Neutrophil (primary cell): ENCODE measurements around the gene RPL23.
A peak's percentile ranks its signal among the peaks of the same experiment; 100 is the strongest.

Experiments
- H3K27ac ChIP-seq: fragments of 200-600 bp; sonication (generic); 2 replicates; pipeline ENCODE4 v1.5.1; 2016; ENCODE audit warnings: mild to moderate bottlenecking, moderate library complexity
- H3K27me3 ChIP-seq: fragments of 200-600 bp; sonication (generic); 2 replicates; pipeline ENCODE4 v1.6.0; 2016; ENCODE audit warnings: mild to moderate bottlenecking
- H3K36me3 ChIP-seq: fragments of 200-600 bp; sonication (generic); 2 replicates; pipeline ENCODE4 v1.5.1; 2017
- H3K4me1 ChIP-seq, 2 experiments: fragments of 200-600 bp in 1 of 2; sonication (generic) in 1 of 2; 1 replicate in 1 of 2; 2 replicates in 1 of 2; pipeline versions ENCODE4 v1.5.1 to v1.6.1; 2013 to 2016; ENCODE audit warnings: low read depth in 1 of 2, low read length in 1 of 2, mild to moderate bottlenecking in 1 of 2, moderate library complexity in 1 of 2; ENCODE audit not compliant: control insufficient read depth in 1 of 2, insufficient read depth in 1 of 2
- H3K4me3 ChIP-seq, 2 experiments: fragments of 200-600 bp in 1 of 2; sonication (generic) in 1 of 2; 1 replicate in 1 of 2; 2 replicates in 1 of 2; pipeline ENCODE4 v1.5.1; 2013 to 2016; ENCODE audit warnings: low read depth in 1 of 2, low read length in 1 of 2, mild to moderate bottlenecking in 1 of 2, moderate library complexity in 1 of 2
- H3K9me3 ChIP-seq: fragments of 200-600 bp; sonication (generic); 2 replicates; pipeline ENCODE4 v1.5.1; 2016
- TF ChIP-seq, protein P1 (sequence below): fragments of 200-600 bp; sonication (generic); IDR thresholded peaks from 2 replicates; pipeline ENCODE4 v1.5.1; 2016; ENCODE audit warnings: antibody characterized with exemption

The RPL23 gene

DNA sequence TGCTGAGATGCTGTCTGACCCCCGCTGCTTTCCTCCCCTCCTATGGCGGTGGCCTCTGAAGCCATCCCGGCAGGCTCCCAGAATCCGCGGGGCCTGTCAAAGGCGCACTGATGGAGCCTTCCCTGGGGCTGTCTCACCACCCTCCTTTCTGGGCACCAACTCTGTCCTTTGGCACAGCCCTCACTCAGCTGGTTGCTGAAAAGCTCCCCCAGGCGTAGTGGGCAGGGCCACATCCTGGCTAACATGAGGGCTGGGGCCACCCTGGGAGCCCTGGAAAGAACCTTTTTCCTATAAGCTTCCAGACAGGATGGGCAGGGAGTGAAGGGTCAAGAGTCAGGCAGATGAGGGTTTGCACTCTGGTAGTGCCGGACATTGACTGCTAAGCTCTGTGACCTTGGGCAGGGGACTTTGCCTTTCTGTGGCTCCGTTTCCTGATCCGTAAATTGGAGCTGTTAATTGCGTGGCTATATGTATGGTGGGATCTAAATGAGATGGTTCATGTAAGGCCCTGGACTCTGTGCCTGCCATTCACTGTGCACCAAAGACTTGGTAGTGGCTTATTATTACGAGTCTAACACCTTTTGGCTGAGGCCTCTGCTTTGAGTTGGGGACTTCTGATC lies 44.3 kb upstream of the RPL23 start:
- Histone ChIP-seq H3K9me3 (no peaks in the 10 kb centered on the region), H3K4me1 (peaks cover 96 to 98% of the 10 kb centered on the region in 2 experiments), H3K4me3 (peak overlapping the region; percentile 44 to 60), H3K27me3 (no peaks in the 10 kb centered on the region), H3K27ac (peak overlapping the region; percentile 96), H3K36me3 (peaks cover 89% of the 10 kb centered on the region)
- TF ChIP-seq, protein P1, sequence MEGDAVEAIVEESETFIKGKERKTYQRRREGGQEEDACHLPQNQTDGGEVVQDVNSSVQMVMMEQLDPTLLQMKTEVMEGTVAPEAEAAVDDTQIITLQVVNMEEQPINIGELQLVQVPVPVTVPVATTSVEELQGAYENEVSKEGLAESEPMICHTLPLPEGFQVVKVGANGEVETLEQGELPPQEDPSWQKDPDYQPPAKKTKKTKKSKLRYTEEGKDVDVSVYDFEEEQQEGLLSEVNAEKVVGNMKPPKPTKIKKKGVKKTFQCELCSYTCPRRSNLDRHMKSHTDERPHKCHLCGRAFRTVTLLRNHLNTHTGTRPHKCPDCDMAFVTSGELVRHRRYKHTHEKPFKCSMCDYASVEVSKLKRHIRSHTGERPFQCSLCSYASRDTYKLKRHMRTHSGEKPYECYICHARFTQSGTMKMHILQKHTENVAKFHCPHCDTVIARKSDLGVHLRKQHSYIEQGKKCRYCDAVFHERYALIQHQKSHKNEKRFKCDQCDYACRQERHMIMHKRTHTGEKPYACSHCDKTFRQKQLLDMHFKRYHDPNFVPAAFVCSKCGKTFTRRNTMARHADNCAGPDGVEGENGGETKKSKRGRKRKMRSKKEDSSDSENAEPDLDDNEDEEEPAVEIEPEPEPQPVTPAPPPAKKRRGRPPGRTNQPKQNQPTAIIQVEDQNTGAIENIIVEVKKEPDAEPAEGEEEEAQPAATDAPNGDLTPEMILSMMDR = no peak

DNA sequence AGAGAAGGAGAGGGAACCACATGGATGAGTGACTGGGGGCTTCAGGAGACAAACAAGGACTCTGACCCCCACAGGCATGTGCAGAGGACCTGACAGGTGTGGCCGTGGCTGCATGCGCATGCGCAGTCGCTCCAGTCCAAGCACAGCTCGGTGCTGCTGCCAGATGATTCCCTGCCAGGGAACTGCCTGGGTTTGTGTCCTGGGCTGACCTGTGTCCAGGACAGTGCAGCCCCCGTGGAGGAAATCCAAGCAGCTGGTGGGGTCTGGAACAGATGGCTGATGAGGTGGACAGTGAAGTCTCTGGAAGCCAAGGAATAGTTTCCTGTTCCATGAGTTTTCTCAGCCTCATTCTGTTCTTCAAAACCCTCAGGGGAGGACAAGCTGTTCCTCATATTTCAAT lies 43.7 kb upstream of the RPL23 start:
- Histone ChIP-seq H3K36me3 (peaks cover 89% of the 10 kb centered on the region), H3K27ac (peak overlapping the region; percentile 96), H3K4me1 (peaks cover 96 to 98% of the 10 kb centered on the region in 2 experiments), H3K4me3 (peak overlapping the region in 1 of 2 experiments; percentile 60), H3K9me3 (no peaks in the 10 kb centered on the region), H3K27me3 (no peaks in the 10 kb centered on the region)
- TF ChIP-seq, protein P1 = no peak

DNA sequence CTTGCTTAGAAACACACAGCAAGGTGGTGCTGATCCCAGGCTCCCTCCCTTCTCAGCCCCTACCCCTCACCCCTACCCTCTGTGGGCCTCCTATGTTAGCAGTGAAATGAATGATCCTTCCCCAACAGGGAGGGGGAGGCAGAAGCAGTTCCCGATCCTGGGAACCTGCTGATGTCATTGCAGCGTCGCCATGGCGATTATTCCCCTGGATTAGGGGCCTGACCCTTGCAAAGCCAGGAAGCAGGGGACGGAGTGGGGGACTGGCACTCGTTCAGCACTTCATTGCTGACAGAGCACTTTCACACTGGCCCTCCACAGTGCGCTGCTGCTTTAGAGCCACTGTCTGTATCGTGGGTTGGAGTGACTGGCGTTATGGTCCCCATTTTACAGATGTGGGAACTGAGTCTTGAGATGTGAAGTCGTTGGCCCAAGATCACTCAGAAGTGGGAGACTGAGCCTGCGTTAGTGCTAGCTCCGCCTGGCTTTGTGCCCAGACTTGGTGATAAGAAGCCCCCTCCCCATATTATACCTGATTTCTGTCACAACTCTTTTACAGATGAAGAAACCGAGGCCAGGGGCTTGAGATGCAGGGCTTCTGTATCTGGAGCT lies 42.9 kb upstream of the RPL23 start:
- Histone ChIP-seq H3K9me3 (no peaks in the 10 kb centered on the region), H3K27ac (peak overlapping the region; percentile 96), H3K36me3 (peaks cover 90% of the 10 kb centered on the region), H3K4me3 (no peak overlapping the region), H3K4me1 (peaks cover 96 to 98% of the 10 kb centered on the region in 2 experiments), H3K27me3 (no peaks in the 10 kb centered on the region)
- TF ChIP-seq, protein P1 = no peak

DNA sequence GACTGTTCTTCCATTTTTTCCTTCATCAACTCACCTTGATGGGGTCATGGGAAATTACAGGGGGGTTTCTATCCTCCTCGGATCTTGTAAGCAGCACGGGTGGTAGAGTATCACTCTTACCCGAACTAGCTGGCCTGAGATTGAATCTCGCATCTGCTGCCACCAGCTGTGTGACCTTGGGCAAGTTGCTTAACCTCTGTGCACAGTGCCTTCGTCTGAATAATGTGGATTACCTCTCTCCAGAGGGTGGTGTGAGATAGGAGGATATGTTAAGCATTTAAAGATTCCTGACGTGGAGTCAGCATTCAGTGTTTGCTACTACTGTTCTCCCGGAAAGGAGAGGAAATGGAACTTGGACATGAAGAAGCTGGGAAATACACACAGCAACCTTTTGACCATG lies 40.8 kb upstream of the RPL23 start:
- peak overlapping the region; percentile 93 for H3K27ac ChIP-seq
- H3K27me3 ChIP-seq = no peaks in the 10 kb centered on the region
- peaks cover 90% of the 10 kb centered on the region for H3K36me3 ChIP-seq
- peaks cover 96 to 98% of the 10 kb centered on the region in 2 experiments for H3K4me1 ChIP-seq
- TF ChIP-seq, protein P1 = no peak
- H3K9me3 ChIP-seq = no peaks in the 10 kb centered on the region
- peak overlapping the region in 1 of 2 experiments; percentile 24 for H3K4me3 ChIP-seq

DNA sequence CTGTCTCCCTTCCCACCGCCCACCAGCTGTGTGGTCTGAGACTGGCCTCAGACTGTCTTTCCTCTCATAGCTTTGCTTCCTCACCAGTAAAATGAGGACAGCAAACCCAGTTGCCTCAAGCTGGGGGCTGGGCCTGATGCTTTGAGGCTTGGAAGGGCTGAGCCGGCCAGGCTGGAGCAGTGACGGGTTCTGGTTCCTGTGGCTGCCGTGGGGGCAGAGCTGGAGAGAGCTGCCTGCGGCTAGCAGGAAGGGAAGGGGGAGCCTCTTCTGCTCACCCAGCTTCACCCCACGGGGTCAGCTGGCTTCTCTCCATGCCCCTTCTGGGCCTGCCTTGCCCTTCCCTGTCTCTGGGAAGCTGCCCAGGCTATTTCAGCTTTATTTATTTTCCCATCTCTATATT lies 40.1 kb upstream of the RPL23 start:
- Histone ChIP-seq H3K36me3 (peaks cover 90% of the 10 kb centered on the region), H3K27ac (peak overlapping the region; percentile 93), H3K4me1 (peaks cover 96 to 98% of the 10 kb centered on the region in 2 experiments)

More for the DNA sequence above, 40.1 kb upstream of the RPL23 start:
- Histone ChIP-seq H3K9me3 (no peaks in the 10 kb centered on the region), H3K4me3 (peak overlapping the region; percentile 12 to 24), H3K27me3 (no peaks in the 10 kb centered on the region)
- TF ChIP-seq, protein P1 = no peak
